Subcutaneous abdominal adipose tissue (tissue), 5 donors: Measurements from ENCODE around the gene ZMYND8.
"Not testable (repeated sequence)": the region's sequence is repeated elsewhere in the genome, so short reads cannot be mapped to it uniquely, and the experiment has no call there.

Experiments used
- H3K27ac ChIP-seq: one replicate; pipeline ENCODE4 v1.7.0; 2013; ENCODE audit warnings: low read depth, mild to moderate bottlenecking, inconsistent platforms, low read length, moderate library complexity
- H3K27me3 ChIP-seq, 5 donors: one replicate each; pipeline ENCODE4 v1.7.0; 2013; ENCODE audit warnings: low read length in 5 of 5, inconsistent platforms in 1 of 5; ENCODE audit not compliant: control insufficient read depth in 5 of 5, insufficient read depth in 4 of 5
- H3K36me3 ChIP-seq, 5 donors: one replicate each; pipeline ENCODE4 v1.7.0; 2013; ENCODE audit warnings: low read length in 5 of 5; ENCODE audit not compliant: control insufficient read depth in 5 of 5, insufficient read depth in 5 of 5
- H3K4me1 ChIP-seq, 5 donors: one replicate each; pipeline ENCODE4 v1.7.0; 2013; ENCODE audit warnings: low read length in 5 of 5, mild to moderate bottlenecking in 3 of 5, moderate library complexity in 1 of 5; ENCODE audit not compliant: control insufficient read depth in 5 of 5, insufficient read depth in 5 of 5
- H3K4me3 ChIP-seq, 5 donors: one replicate each; pipeline ENCODE4 v1.7.0; 2013; ENCODE audit warnings: low read length in 5 of 5, low read depth in 1 of 5
- H3K9ac ChIP-seq, 5 donors: one replicate each; pipeline ENCODE4 v1.7.0; 2013; ENCODE audit warnings: low read length in 5 of 5, mild to moderate bottlenecking in 4 of 5, moderate library complexity in 3 of 5
- H3K9me3 ChIP-seq, 5 donors: one replicate each; pipeline ENCODE4 v1.7.0; 2013; ENCODE audit warnings: low read length in 5 of 5; ENCODE audit not compliant: control insufficient read depth in 5 of 5
- donor health status: healthy.
- donor health status: healthy.
- donor health status: healthy.
- donor health status: healthy.
- donor health status: healthy.

The ZMYND8 gene

DNA sequence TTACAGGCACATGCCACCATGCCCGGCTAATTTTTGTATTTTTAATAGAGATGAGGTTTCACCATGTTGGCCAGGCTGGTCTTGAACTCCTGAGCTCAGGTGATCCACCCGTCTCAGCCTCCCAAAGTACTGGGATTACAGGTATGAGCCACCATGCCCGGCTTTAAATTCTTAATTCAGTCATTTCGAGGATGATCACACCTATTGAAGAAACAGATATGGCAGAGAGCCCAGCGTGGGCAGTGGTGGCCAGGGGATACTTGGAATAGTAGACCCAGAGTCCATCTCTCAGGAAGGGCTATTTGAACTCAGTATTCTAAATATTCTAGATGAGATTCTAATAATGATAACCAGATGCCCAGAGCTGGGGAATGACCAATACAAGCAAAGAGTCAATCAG, 180.3 kb downstream of the ZMYND8 start:
- H3K27ac ChIP-seq, H3K9me3 ChIP-seq, H3K27me3 ChIP-seq, H3K4me3 ChIP-seq, H3K9ac ChIP-seq: not testable (repeated sequence)
- H3K36me3 ChIP-seq, result peaks cover 0 to 46% (median 11%) of the 10 kb centered on the region in 5 donors
- peaks cover 0 to 14% (median 4%) of the 10 kb centered on the region in 5 donors for H3K4me1 ChIP-seq

DNA sequence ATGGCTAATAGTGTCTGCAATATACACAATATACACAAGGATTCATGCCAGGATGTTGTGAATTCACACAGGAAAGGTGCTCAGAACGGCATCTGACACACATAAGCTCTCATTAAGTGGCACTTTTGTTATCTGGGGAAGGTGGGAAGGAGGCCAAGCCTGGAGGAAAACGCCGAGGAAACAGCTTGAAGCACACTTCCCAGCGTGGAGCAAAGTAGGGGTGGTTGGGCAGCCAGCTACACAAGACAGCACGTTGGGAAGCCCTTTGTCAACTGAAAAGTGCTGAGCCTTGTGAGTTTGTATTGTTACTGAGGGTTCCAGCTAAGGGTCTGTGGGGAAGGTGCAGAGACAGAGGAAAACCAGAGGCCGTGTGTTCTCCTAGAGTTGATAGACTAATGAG, 181.0 kb downstream of the ZMYND8 start:
- H3K36me3 ChIP-seq, result peaks cover 0 to 39% (median 8%) of the 10 kb centered on the region in 5 donors

DNA sequence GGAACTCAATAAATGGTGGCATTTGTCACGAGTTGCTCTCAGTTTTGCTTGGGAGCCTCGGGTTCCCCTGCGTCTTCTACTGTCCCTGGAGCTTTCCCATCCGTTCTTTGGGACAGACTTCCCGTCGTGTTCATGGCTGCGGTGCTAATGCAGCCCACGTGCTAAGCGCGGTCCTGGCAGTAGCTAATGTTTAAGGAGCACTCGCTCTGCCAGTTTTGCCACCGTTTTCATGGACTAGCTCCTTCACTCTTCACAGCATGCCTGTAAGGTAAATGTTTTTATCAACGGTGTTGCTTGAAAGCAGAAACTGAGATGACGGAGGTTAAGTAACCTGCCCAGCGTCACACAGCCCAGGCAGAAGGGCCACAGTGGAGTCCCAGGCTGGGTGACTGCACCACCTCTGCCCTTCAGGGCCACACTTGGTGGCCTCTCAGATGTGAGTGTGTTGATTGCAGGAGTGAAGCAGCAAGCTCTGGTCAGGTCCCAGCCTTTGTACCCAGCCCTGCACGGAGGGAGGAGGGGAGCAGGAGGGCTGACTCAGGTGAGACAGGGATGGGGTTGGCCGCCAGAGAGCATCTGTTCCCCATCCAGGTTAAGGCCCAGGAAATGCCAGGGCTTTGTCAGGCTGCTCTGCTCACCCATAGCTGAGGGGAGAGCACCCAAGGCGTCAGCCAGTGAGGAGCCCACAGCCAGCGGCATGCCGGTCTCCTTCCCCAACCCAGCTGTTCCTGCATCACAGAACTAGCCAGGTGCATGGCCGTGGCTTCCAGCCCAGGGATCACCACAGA, 181.8 kb downstream of the ZMYND8 start:
- H3K27me3 ChIP-seq, result no peaks in the 10 kb centered on the region
- peaks cover 0 to 19% (median 12%) of the 10 kb centered on the region in 5 donors for H3K4me1 ChIP-seq
- H3K4me3 ChIP-seq, result no peak overlapping the region
- H3K9ac ChIP-seq, result no peak overlapping the region
- peaks cover 0 to 36% (median 8%) of the 10 kb centered on the region in 5 donors for H3K36me3 ChIP-seq
- no peak overlapping the region for H3K27ac ChIP-seq
- no peaks in the 10 kb centered on the region for H3K9me3 ChIP-seq

More for the DNA sequence above, 181.0 kb downstream of the ZMYND8 start:
- H3K9me3 ChIP-seq, result no peaks in the 10 kb centered on the region
- H3K27me3 ChIP-seq, result no peaks in the 10 kb centered on the region
- H3K4me1 ChIP-seq, result peaks cover 0 to 19% (median 11%) of the 10 kb centered on the region in 5 donors
- H3K27ac ChIP-seq, result no peak overlapping the region
- no peak overlapping the region for H3K4me3 ChIP-seq
- H3K9ac ChIP-seq, result no peak overlapping the region

DNA sequence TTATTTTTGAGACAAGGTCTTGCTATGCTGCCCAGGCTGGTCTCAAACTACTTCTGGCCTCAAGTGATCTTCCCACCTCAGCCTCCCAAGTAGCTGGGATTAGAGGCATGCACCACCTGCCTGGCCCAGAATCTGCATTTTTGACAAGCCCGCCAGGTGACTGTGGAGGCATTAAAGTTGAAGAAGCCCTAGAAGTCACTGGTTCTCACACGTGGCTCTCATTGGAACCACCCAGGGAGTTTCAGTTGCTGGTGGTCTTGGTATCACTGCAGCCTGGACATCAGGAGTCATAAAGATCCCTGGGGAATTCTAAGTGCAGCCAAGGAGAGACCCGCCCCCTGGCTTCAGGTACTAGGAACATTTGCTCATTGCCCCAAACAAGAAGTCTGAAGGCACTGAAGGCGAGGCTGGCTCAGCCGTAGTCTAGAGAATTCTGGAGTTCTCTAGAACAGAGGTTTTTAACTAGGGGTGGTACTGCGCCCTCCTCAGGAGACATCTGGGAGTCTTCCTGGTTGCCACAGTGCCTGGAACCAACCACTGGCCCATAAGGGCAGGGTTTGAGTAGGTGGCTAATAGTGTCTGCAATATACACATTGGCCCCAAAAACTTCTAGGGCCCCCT, 182.8 kb downstream of the ZMYND8 start:
- Histone ChIP-seq H3K4me1 (peaks cover 0 to 19% (median 12%) of the 10 kb centered on the region in 5 donors), H3K27me3 (no peaks in the 10 kb centered on the region), H3K4me3 (no peak overlapping the region), H3K36me3 (peaks cover 0 to 34% (median 8%) of the 10 kb centered on the region in 5 donors), H3K27ac (no peak overlapping the region), H3K9ac (no peak overlapping the region), H3K9me3 (no peaks in the 10 kb centered on the region)

DNA sequence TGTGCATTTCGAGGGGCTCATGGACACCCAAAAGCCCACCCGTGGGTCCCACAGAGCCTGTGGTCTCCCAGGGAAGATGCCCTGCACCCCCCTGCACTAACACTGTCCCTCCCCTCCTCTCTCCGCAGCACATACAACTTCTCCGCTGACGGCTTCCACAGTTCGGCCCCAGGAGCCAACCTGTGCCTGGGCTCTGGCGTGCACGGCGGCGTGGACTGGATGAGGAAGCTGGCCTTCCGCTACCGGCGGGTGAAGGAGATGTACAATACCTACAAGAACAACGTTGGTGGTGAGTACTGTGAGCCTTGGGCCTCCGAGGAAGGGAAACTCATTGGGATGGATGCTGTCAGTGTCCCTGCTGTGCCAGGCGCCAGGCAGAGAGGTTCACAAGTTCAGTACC, 183.9 kb downstream of the ZMYND8 start:
- Histone ChIP-seq H3K4me1 (peaks cover 0 to 19% (median 12%) of the 10 kb centered on the region in 5 donors), H3K36me3 (peaks cover 0 to 30% (median 8%) of the 10 kb centered on the region in 5 donors), H3K9ac (no peak overlapping the region), H3K27me3 (no peaks in the 10 kb centered on the region), H3K4me3 (no peak overlapping the region), H3K9me3 (no peaks in the 10 kb centered on the region), H3K27ac (no peak overlapping the region)

DNA sequence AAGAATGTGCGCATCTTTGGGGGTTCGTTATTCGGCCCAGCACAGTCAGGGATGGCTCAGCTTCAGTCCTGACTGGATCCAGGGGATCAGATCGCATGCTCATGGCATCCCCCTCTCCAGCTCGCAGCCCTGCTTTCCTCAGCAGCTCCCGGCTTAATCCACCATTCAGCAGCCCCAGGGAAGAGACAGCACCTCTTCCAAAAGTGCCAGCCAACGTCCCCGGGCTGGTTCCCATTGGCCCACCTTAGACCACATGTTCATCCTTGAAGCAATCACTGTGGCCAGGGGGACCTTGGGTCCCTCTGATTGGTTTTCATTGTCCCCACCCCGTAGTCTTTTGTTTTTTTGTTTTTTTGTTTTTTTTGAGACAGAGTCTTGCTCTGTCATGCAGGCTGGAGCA, 188.7 kb downstream of the ZMYND8 start:
- Histone ChIP-seq H3K27ac (no peak overlapping the region), H3K9me3 (no peaks in the 10 kb centered on the region), H3K4me3 (no peak overlapping the region), H3K36me3 (peaks cover 0 to 7% (median 4%) of the 10 kb centered on the region in 5 donors), H3K4me1 (peaks cover 0 to 12% (median 10%) of the 10 kb centered on the region in 5 donors), H3K9ac (no peak overlapping the region), H3K27me3 (no peaks in the 10 kb centered on the region)

DNA sequence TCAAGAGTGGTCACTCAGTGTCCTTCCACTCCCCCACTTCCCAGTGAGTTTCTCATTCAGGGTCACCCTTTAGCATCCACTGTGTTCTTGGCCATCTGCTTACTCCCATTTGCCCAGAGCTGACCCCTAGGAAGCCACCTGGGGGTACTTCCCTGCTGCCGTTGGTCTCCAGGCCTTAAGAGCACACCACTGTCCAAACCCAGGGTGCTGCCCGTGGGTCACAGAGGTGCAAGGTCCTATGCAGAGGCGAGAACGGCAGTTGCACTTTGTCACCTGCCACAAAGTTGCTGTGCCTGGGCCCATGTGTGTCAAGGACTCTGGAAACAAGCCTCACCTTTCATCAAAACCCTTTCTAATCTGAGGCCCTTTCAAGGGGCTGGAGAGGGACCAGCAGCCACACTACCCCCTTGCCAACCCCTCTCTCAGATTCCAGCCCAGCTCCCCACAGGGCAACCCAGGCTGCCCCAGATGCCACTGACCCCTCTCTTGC, 191.1 kb downstream of the ZMYND8 start:
- Histone ChIP-seq H3K27me3 (no peaks in the 10 kb centered on the region), H3K4me3 (no peak overlapping the region), H3K9ac (no peak overlapping the region), H3K36me3 (peaks cover 0 to 3% (median 0%) of the 10 kb centered on the region in 5 donors), H3K27ac (no peak overlapping the region), H3K9me3 (no peaks in the 10 kb centered on the region), H3K4me1 (peaks cover 0 to under 1% (median 0%) of the 10 kb centered on the region in 5 donors)

DNA sequence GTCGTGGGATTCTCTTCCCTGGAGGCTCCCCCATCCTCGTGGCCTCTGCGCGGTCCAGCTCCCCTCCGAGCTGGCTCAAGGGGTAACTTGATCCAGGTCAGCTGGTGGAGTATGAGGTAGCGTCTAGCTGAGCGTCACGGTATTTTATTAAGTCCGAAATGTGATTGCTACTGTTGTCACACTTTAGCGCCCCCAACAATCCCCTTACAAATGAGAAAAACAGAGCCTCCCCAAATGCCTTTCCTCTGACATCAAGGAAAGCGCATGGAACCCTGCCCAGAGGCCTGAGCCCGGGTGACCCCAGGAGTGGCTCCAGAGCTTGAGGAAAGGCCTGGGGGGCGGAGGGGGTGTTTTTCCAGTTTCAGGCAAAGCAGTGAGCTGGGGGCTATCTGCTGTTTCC, 192.4 kb downstream of the ZMYND8 start:
- no peak overlapping the region for H3K9ac ChIP-seq
- no peaks in the 10 kb centered on the region for H3K4me1 ChIP-seq
- H3K27ac ChIP-seq, result no peak overlapping the region
- H3K36me3 ChIP-seq, result peaks cover 0 to 3% (median 0%) of the 10 kb centered on the region in 5 donors
- no peaks in the 10 kb centered on the region for H3K27me3 ChIP-seq
- no peaks in the 10 kb centered on the region for H3K9me3 ChIP-seq
- H3K4me3 ChIP-seq, result no peak overlapping the region

DNA sequence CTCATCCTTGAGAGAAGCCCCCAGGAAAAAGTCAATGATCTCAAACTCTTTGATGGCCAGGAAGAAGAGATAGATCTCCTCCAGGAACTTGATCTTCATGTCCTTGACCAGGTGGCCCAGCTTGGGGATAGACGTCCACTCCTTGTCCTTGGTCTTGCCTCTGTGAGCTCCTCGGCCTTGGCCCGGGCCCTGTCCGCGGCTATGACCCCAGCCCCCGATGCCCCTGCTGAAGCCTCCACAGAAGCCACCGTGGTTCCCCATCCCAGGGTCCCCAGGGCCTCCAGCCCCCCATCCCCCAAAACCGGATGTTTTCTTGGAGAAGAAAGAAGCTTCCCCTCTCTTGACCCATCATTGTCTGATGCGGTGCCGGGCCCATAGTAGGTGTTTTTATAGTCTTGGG, 195.1 kb downstream of the ZMYND8 start:
- no peak overlapping the region for H3K4me3 ChIP-seq
- no peaks in the 10 kb centered on the region for H3K9me3 ChIP-seq
- peaks cover 0 to 3% (median 0%) of the 10 kb centered on the region in 5 donors for H3K36me3 ChIP-seq
- H3K9ac ChIP-seq, result no peak overlapping the region
- H3K4me1 ChIP-seq, result peaks cover 0 to 2% (median 0%) of the 10 kb centered on the region in 5 donors
- H3K27ac ChIP-seq, result no peak overlapping the region
- H3K27me3 ChIP-seq, result no peaks in the 10 kb centered on the region

DNA sequence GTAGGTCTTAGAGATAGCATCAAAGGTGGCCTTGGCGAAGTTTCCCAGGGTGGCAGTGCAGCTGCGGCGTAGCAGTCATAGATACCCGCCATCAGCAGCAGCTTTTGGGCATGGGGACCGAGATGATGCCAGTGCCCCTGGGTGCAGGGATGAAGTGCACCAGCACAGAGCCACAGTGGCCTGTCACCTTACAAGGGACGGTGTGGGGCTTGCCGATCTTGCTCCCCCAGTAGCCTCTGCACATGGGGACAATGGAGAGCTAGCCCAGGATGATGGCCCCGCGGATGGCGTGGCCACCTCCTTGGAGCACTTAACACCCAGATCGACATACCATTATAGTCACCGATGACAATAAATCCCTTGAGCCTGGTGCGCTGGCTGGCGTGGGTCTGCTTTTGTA, 195.5 kb downstream of the ZMYND8 start:
- H3K27ac ChIP-seq, result no peak overlapping the region
- no peak overlapping the region for H3K4me3 ChIP-seq
- H3K36me3 ChIP-seq, result peaks cover 0 to 3% (median 0%) of the 10 kb centered on the region in 5 donors
- H3K9ac ChIP-seq, result no peak overlapping the region
- H3K4me1 ChIP-seq, result peaks cover 0 to 5% (median 0%) of the 10 kb centered on the region in 5 donors
- H3K9me3 ChIP-seq, result no peaks in the 10 kb centered on the region
- no peaks in the 10 kb centered on the region for H3K27me3 ChIP-seq
